Adipocyte (in vitro differentiated cells): ENCODE results near the gene TAF11L14.
"Not testable (repeated sequence)": the region's sequence is repeated elsewhere in the genome, so short reads cannot be mapped to it uniquely, and the experiment has no call there.

ENCODE experiments used
- DNase-seq: peaks from one replicate; pipeline ENCODE4 v3.0.0-alpha.2; 2015; ENCODE audit warnings: low read depth
- H3K27me3 ChIP-seq: replicated peaks from 2 replicates; pipeline ENCODE4 v1.7.0; 2013; ENCODE audit warnings: mild to moderate bottlenecking, low read length, moderate library complexity; ENCODE audit not compliant: control insufficient read depth, insufficient read depth
- H3K36me3 ChIP-seq: 2 replicates; pipeline ENCODE4 v1.7.0; 2013; ENCODE audit warnings: low read length, mild to moderate bottlenecking, moderate library complexity; ENCODE audit not compliant: control insufficient read depth, insufficient read depth, severe bottlenecking
- H3K4me1 ChIP-seq: 2 replicates; pipeline ENCODE4 v1.7.0; 2013; ENCODE audit warnings: mild to moderate bottlenecking, low read length, moderate library complexity; ENCODE audit not compliant: control insufficient read depth, insufficient read depth
- H3K4me3 ChIP-seq: 2 replicates; pipeline ENCODE4 v1.7.0; 2013; ENCODE audit warnings: mild to moderate bottlenecking, low read length, moderate library complexity
- H3K9ac ChIP-seq: 2 replicates; pipeline ENCODE4 v1.7.0; 2013; ENCODE audit warnings: mild to moderate bottlenecking, low read length, moderate library complexity
- H3K9me3 ChIP-seq: 2 replicates; pipeline ENCODE4 v1.7.0; 2013; ENCODE audit warnings: mild to moderate bottlenecking, low read length, moderate library complexity; ENCODE audit not compliant: control insufficient read depth

TAF11L14 gene

GRCh38 chr5:17625686-17626085 is 8.6 kb upstream of the TAF11L14 start:
- H3K9me3 ChIP-seq, result no peaks in the 10 kb centered on the region
- no peaks in the 10 kb centered on the region for H3K36me3 ChIP-seq
- no peak overlapping the region for H3K9ac ChIP-seq
- DNase-seq, result no peak
- no peaks in the 10 kb centered on the region for H3K4me1 ChIP-seq
- H3K27me3 ChIP-seq, result no peaks in the 10 kb centered on the region
- no peak overlapping the region for H3K4me3 ChIP-seq

- H3K9me3 ChIP-seq, H3K4me1 ChIP-seq, H3K36me3 ChIP-seq, H3K9ac ChIP-seq, DNase-seq, H3K4me3 ChIP-seq, H3K27me3 ChIP-seq: not testable (repeated sequence)
These were observed 2.5 kb upstream of the TAF11L14 start, which contains the start of gene TAF11L13 for GRCh38 chr5:17631788-17632187. Gene TAF11L13, plus strand, starts transcription at chr5:17632088.

- H3K9me3 ChIP-seq, DNase-seq, H3K4me1 ChIP-seq, H3K4me3 ChIP-seq, H3K36me3 ChIP-seq, H3K27me3 ChIP-seq, H3K9ac ChIP-seq: not testable (repeated sequence)
These were observed 15.0 kb downstream of the TAF11L14 start for GRCh38 chr5:17649232-17649631.

GRCh38 chr5:17655201-17655759 is 21.0 kb downstream of the TAF11L14 start:
- H3K9me3 ChIP-seq, DNase-seq: not testable (repeated sequence)

GRCh38 chr5:17655921-17656320 is 21.7 kb downstream of the TAF11L14 start:
- DNase-seq, result no peak
- no peaks in the 10 kb centered on the region for H3K4me1 ChIP-seq
- no peaks in the 10 kb centered on the region for H3K27me3 ChIP-seq
- no peak overlapping the region for H3K4me3 ChIP-seq
- H3K9ac ChIP-seq, result no peak overlapping the region
- H3K36me3 ChIP-seq, result no peaks in the 10 kb centered on the region
- no peaks in the 10 kb centered on the region for H3K9me3 ChIP-seq

More at GRCh38 chr5:17655201-17655759, 21.0 kb downstream of the TAF11L14 start:
- H3K36me3 ChIP-seq, H3K4me1 ChIP-seq, H3K27me3 ChIP-seq, H3K9ac ChIP-seq, H3K4me3 ChIP-seq: not testable (repeated sequence)

- Histone ChIP-seq H3K36me3 (no peaks in the 10 kb centered on the region), H3K9me3 (no peaks in the 10 kb centered on the region), H3K27me3 (no peaks in the 10 kb centered on the region), H3K4me3 (no peak overlapping the region), H3K4me1 (no peaks in the 10 kb centered on the region), H3K9ac (no peak overlapping the region)
- no peak for DNase-seq
These were observed 28.9 kb downstream of the TAF11L14 start for GRCh38 chr5:17663182-17663581.

GRCh38 chr5:17665836-17666235 is 31.6 kb downstream of the TAF11L14 start:
- Histone ChIP-seq H3K9ac (no peak overlapping the region), H3K9me3 (no peaks in the 10 kb centered on the region), H3K4me3 (no peak overlapping the region), H3K36me3 (no peaks in the 10 kb centered on the region), H3K27me3 (no peaks in the 10 kb centered on the region), H3K4me1 (no peaks in the 10 kb centered on the region)
- DNase-seq, result no peak

- Histone ChIP-seq H3K4me3 (no peak overlapping the region), H3K9me3 (peaks cover 6% of the 10 kb centered on the region), H3K9ac (no peak overlapping the region), H3K4me1 (no peaks in the 10 kb centered on the region), H3K27me3 (no peaks in the 10 kb centered on the region), H3K36me3 (no peaks in the 10 kb centered on the region)
- no peak for DNase-seq
These were observed 32.5 kb downstream of the TAF11L14 start for GRCh38 chr5:17666726-17667235.

- Histone ChIP-seq H3K27me3 (no peaks in the 10 kb centered on the region), H3K36me3 (no peaks in the 10 kb centered on the region), H3K9me3 (peaks cover 6% of the 10 kb centered on the region), H3K4me3 (no peak overlapping the region), H3K9ac (no peak overlapping the region), H3K4me1 (no peaks in the 10 kb centered on the region)
- DNase-seq, result no peak
These were observed 36.1 kb downstream of the TAF11L14 start for GRCh38 chr5:17670353-17670752.

GRCh38 chr5:17678751-17679324 is 44.6 kb downstream of the TAF11L14 start:
- no peaks in the 10 kb centered on the region for H3K9me3 ChIP-seq
- no peak overlapping the region for H3K4me3 ChIP-seq
- no peak for DNase-seq
- H3K4me1 ChIP-seq, result no peaks in the 10 kb centered on the region
- H3K9ac ChIP-seq, result no peak overlapping the region
- H3K27me3 ChIP-seq, result no peaks in the 10 kb centered on the region
- H3K36me3 ChIP-seq, result no peaks in the 10 kb centered on the region

GRCh38 chr5:17679597-17680203 is 45.4 kb downstream of the TAF11L14 start:
- Histone ChIP-seq H3K27me3 (no peaks in the 10 kb centered on the region), H3K36me3 (no peaks in the 10 kb centered on the region), H3K9me3 (no peaks in the 10 kb centered on the region), H3K4me1 (no peaks in the 10 kb centered on the region), H3K4me3 (no peak overlapping the region), H3K9ac (no peak overlapping the region)
- DNase-seq, result peak; percentile 12
